ENCODE results near the gene PARN. TPM values are rescaled to one million over a fixed set of nuclear protein-coding genes. Genes with fewer than 3 reads are reported as not detected.
"Not testable (repeated sequence)": the region's sequence is repeated elsewhere in the genome, so short reads cannot be mapped to it uniquely, and the experiment has no call there.

PARN gene
- polyA plus RNA-seq, 1 experiment, result 33.9 TPM

DNA sequence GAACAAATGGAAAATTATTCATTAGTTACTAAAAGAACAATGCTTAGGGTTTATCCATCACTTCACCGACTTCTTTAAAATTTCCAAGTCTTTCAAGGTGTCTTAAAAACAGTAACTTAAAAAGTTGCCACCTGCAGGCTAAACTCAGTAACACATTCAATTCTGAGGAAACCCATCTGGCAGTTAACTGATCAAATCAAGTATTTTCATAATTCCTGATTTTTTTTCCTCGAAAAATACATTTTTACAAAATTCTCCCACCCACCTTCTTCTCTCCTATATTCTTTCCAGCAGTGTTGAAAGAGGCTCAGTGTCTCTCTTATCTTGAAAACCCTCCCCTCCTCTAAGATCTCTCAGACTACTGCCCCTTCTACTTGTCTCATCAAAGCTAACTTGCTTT lies 29.9 kb downstream of the PARN start:
- no peak for DNase-seq (ENCODE audit: low read depth, low spot score)
- ChIA-PET POLR2A (no interaction called here), CTCF (interaction anchor here (0.7 to 2.4 kb wide), 9 partner anchors 8 to 352 kb away, joined by 3 to 9 read pairs (median 3); no protein-coding TSS in a partner anchor)
- Histone ChIP-seq H3K27me3 (ENCODE audit: control insufficient read depth, insufficient read depth, low read length) (no peaks in the 10 kb centered on the region), H3K27ac (ENCODE audit: low read depth, low read length) (no peak overlapping the region), H3K9me3 (ENCODE audit: control insufficient read depth, insufficient read depth, low read length) (no peaks in the 10 kb centered on the region), H3K4me3 (ENCODE audit: low read depth, low read length) (no peak overlapping the region)
- TF ChIP-seq, protein P1, sequence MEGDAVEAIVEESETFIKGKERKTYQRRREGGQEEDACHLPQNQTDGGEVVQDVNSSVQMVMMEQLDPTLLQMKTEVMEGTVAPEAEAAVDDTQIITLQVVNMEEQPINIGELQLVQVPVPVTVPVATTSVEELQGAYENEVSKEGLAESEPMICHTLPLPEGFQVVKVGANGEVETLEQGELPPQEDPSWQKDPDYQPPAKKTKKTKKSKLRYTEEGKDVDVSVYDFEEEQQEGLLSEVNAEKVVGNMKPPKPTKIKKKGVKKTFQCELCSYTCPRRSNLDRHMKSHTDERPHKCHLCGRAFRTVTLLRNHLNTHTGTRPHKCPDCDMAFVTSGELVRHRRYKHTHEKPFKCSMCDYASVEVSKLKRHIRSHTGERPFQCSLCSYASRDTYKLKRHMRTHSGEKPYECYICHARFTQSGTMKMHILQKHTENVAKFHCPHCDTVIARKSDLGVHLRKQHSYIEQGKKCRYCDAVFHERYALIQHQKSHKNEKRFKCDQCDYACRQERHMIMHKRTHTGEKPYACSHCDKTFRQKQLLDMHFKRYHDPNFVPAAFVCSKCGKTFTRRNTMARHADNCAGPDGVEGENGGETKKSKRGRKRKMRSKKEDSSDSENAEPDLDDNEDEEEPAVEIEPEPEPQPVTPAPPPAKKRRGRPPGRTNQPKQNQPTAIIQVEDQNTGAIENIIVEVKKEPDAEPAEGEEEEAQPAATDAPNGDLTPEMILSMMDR (IDR thresholded peaks at IDR 0.05; ENCODE audit: low read depth, low read length), result peak; percentile 54

DNA sequence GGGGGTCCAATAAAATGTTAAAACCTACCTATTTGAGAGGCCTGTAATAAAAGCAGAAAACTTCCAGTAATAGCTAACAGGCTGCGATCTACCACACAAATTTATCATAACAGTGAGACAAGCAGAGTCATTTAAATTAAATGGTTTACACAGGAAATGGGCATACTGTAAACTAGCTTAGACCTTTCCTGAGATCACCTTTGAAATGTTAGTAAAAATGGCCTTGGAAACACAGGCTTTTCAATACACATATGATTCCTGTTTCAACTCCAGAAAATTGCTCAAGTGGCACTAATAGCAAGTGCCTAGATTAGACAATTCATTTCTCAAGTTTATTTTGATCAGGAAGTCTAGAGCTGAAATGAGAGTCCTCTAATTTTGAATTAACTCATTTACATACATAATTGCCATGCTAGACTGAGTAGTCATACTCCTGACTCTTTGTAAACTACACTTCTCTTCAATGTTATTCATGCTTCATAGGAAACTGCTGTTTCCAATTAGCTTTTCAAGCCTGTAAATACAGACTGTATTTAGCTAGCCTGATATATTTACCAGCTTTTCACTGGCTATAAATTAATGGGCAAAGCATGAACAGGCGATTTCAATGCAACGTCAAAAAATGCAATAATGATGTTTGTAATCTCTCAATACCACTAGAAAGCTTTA lies 43.3 kb downstream of the PARN start:
- H3K4me3 ChIP-seq (ENCODE audit: low read depth, low read length), result no peak overlapping the region
- H3K27ac ChIP-seq (ENCODE audit: low read depth, low read length), result no peak overlapping the region
- no peaks in the 10 kb centered on the region for H3K9me3 ChIP-seq (ENCODE audit: control insufficient read depth, insufficient read depth, low read length)
- TF ChIP-seq, protein P1 (IDR thresholded peaks at IDR 0.05; ENCODE audit: low read depth, low read length), result no peak
- DNase-seq (ENCODE audit: low read depth, low spot score), result no peak
- no peaks in the 10 kb centered on the region for H3K27me3 ChIP-seq (ENCODE audit: control insufficient read depth, insufficient read depth, low read length)
- ChIA-PET POLR2A (interaction anchor here (0.6 to 0.8 kb wide), 2 partner anchors 43 to 1521 kb away, joined by 3 read pairs; partner anchors contain the start of gene PARN), CTCF (interaction anchor here (1.8 kb wide), 1 partner anchor 13 kb away, joined by 5 read pairs; no protein-coding TSS in a partner anchor)

DNA sequence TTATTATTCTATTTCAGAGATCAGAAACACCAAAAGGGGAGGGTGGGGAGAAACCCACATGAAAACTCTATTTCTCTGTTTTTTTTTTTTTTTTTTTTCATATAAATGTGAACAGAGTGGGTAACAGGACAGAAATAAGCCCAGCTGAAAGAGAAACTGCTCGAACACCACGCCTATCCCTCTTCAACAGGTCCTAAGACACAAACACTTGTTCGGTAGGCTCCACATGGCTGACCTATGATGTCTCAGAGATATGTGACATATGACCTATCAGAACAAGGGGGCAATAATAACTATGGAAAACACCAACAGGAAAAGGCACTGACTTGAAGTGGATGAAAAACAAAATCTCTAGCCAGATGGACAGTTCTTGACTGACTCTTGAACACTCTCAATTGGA lies 44.8 kb downstream of the PARN start:
- Histone ChIP-seq H3K27me3 (ENCODE audit: control insufficient read depth, insufficient read depth, low read length) (no peaks in the 10 kb centered on the region), H3K9me3 (ENCODE audit: control insufficient read depth, insufficient read depth, low read length) (no peaks in the 10 kb centered on the region), H3K4me3 (ENCODE audit: low read depth, low read length) (no peak overlapping the region), H3K27ac (ENCODE audit: low read depth, low read length) (no peak overlapping the region)
- DNase-seq (ENCODE audit: low read depth, low spot score), result no peak
- POLR2A ChIA-PET, result no interaction called here
- CTCF ChIA-PET, result no interaction called here
- TF ChIP-seq, protein P1 (IDR thresholded peaks at IDR 0.05; ENCODE audit: low read depth, low read length), result no peak

DNA sequence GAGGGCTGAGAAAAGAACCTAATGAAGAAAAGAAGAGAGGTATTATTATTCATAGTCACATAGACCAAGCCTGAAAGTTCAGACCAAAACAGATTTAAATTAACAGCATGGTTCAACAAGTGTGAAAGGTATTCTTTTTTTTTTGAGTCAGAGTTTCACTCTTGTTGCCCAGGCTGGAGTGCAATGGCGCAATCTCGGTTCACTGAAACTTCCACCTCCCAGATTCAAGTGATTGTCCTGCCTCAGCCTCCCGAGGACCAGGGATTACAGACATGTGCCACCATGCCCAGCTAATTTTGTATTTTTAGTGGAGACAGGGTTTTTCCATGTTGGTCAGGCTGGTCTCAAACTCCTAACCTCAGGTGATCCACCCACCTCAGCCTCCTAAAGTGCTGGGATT lies 49.1 kb downstream of the PARN start:
- H3K27me3 ChIP-seq (ENCODE audit: control insufficient read depth, insufficient read depth, low read length); CTCF ChIA-PET; DNase-seq (ENCODE audit: low read depth, low spot score); H3K27ac ChIP-seq (ENCODE audit: low read depth, low read length); H3K9me3 ChIP-seq (ENCODE audit: control insufficient read depth, insufficient read depth, low read length); H3K4me3 ChIP-seq (ENCODE audit: low read depth, low read length): not testable (repeated sequence)
- POLR2A ChIA-PET, result interaction anchor here (0.7 kb wide), 1 partner anchor 25 kb away, joined by 4 read pairs; no protein-coding TSS in a partner anchor

DNA sequence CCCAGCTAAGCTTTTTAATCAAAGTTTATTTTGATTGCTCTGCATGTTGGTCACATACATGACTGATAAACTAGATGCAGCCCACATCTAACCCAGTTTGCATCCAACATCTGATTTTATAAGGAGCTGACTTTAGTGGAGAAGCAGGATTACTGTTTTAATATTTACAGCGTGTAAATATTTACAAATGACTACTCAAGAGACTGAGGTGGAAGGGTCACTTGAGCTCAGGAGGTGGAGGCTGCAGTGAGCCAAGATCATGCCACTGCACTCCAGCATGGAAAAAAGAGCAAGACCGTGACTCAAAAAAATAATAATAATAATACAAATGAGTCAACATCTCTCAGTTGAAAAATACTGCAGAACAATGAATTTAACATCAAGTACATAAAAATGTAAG lies 50.8 kb downstream of the PARN start:
- CTCF ChIA-PET, result interaction anchor here (0.8 kb wide), 1 partner anchor 328 kb away, joined by 3 read pairs; no protein-coding TSS in a partner anchor
- POLR2A ChIA-PET, result interaction anchor here (0.6 to 0.8 kb wide), 2 partner anchors 294 to 622 kb away, joined by 3 read pairs; no protein-coding TSS in a partner anchor
- no peak for DNase-seq (ENCODE audit: low read depth, low spot score)
- H3K9me3 ChIP-seq (ENCODE audit: control insufficient read depth, insufficient read depth, low read length), result peaks cover 3% of the 10 kb centered on the region; the same call in 1 of the 2 replicates
- no peak overlapping the region for H3K4me3 ChIP-seq (ENCODE audit: low read depth, low read length)
- no peak overlapping the region for H3K27ac ChIP-seq (ENCODE audit: low read depth, low read length)
- no peaks in the 10 kb centered on the region for H3K27me3 ChIP-seq (ENCODE audit: control insufficient read depth, insufficient read depth, low read length)
- TF ChIP-seq, protein P1 (IDR thresholded peaks at IDR 0.05; ENCODE audit: low read depth, low read length), result no peak

All from AG04450 (cell line).